ENCODE measurements around the gene EIF2B2.

The EIF2B2 gene

GRCh38 chr14:75040959-75041358 lies 38.2 kb downstream of the EIF2B2 start:
- H3K9me2 ChIP-seq (replicated peaks; ENCODE audit: low read depth, low read length) = no peaks in the 10 kb centered on the region
- H3K4me1 ChIP-seq (ENCODE audit: insufficient read depth, low read length, poor library complexity, severe bottlenecking) = peaks cover 11% of the 10 kb centered on the region
- H3K79me2 ChIP-seq (ENCODE audit: insufficient read depth, low read length) = no peaks in the 10 kb centered on the region
- no peaks in the 10 kb centered on the region for H3K36me3 ChIP-seq (ENCODE audit: insufficient read depth, low read length)
- no peaks in the 10 kb centered on the region for H3K9me3 ChIP-seq (ENCODE audit: insufficient read depth, low read depth, low read length)
- H3K4me2 ChIP-seq (ENCODE audit: low read depth, low read length, poor library complexity, severe bottlenecking) = no peak overlapping the region
- no peaks in the 10 kb centered on the region for H4K20me1 ChIP-seq (ENCODE audit: insufficient read depth, low read length, poor library complexity, severe bottlenecking)
- H3K9ac ChIP-seq (ENCODE audit: low read depth, low read length, poor library complexity, severe bottlenecking) = no peak overlapping the region
- H3F3A ChIP-seq (ENCODE audit: low read depth) = no peaks in the 10 kb centered on the region
- H3K27me3 ChIP-seq (ENCODE audit: insufficient read depth, low read length, poor library complexity, severe bottlenecking) = no peaks in the 10 kb centered on the region
- H2AFZ ChIP-seq (ENCODE audit: low read length) = no peak overlapping the region
- TF ChIP-seq EZH2phosphoT487 (IDR thresholded peaks at IDR 0.05; ENCODE audit: borderline replicate concordance) (no peak), CTCF (conservative IDR thresholded peaks at IDR 0.05; ENCODE audit: low read length) (no peak)
- no peak overlapping the region for H3K4me3 ChIP-seq (ENCODE audit: low read length, poor library complexity, severe bottlenecking)

GRCh38 chr14:75041613-75042012 lies 38.9 kb downstream of the EIF2B2 start:
- no peak for TF ChIP-seq EZH2phosphoT487 (IDR thresholded peaks at IDR 0.05; ENCODE audit: borderline replicate concordance)
- no peak for TF ChIP-seq CTCF (conservative IDR thresholded peaks at IDR 0.05; ENCODE audit: low read length)
- Histone ChIP-seq H3K36me3 (ENCODE audit: insufficient read depth, low read length) (no peaks in the 10 kb centered on the region), H3K79me2 (ENCODE audit: insufficient read depth, low read length) (no peaks in the 10 kb centered on the region), H2AFZ (ENCODE audit: low read length) (no peak overlapping the region), H3K9ac (ENCODE audit: low read depth, low read length, poor library complexity, severe bottlenecking) (no peak overlapping the region), H3K4me3 (ENCODE audit: low read length, poor library complexity, severe bottlenecking) (no peak overlapping the region), H3K9me3 (ENCODE audit: insufficient read depth, low read depth, low read length) (no peaks in the 10 kb centered on the region), H3K9me2 (replicated peaks; ENCODE audit: low read depth, low read length) (no peaks in the 10 kb centered on the region), H3K27me3 (ENCODE audit: insufficient read depth, low read length, poor library complexity, severe bottlenecking) (no peaks in the 10 kb centered on the region), H3K4me2 (ENCODE audit: low read depth, low read length, poor library complexity, severe bottlenecking) (no peak overlapping the region), H4K20me1 (ENCODE audit: insufficient read depth, low read length, poor library complexity, severe bottlenecking) (no peaks in the 10 kb centered on the region), H3K4me1 (ENCODE audit: insufficient read depth, low read length, poor library complexity, severe bottlenecking) (peaks cover 11% of the 10 kb centered on the region), H3F3A (ENCODE audit: low read depth) (no peaks in the 10 kb centered on the region)

- H3K4me2 ChIP-seq (ENCODE audit: low read depth, low read length, poor library complexity, severe bottlenecking) = no peak overlapping the region
- no peaks in the 10 kb centered on the region for H4K20me1 ChIP-seq (ENCODE audit: insufficient read depth, low read length, poor library complexity, severe bottlenecking)
- H3K79me2 ChIP-seq (ENCODE audit: insufficient read depth, low read length) = no peaks in the 10 kb centered on the region
- TF ChIP-seq EZH2phosphoT487 (IDR thresholded peaks at IDR 0.05; ENCODE audit: borderline replicate concordance) (no peak), CTCF (conservative IDR thresholded peaks at IDR 0.05; ENCODE audit: low read length) (no peak)
- H3K4me3 ChIP-seq (ENCODE audit: low read length, poor library complexity, severe bottlenecking) = no peak overlapping the region
- no peaks in the 10 kb centered on the region for H3K9me3 ChIP-seq (ENCODE audit: insufficient read depth, low read depth, low read length)
- no peaks in the 10 kb centered on the region for H3F3A ChIP-seq (ENCODE audit: low read depth)
- no peaks in the 10 kb centered on the region for H3K27me3 ChIP-seq (ENCODE audit: insufficient read depth, low read length, poor library complexity, severe bottlenecking)
- H3K36me3 ChIP-seq (ENCODE audit: insufficient read depth, low read length) = no peaks in the 10 kb centered on the region
- H3K9me2 ChIP-seq (replicated peaks; ENCODE audit: low read depth, low read length) = no peaks in the 10 kb centered on the region
- no peak overlapping the region for H2AFZ ChIP-seq (ENCODE audit: low read length)
- no peak overlapping the region for H3K9ac ChIP-seq (ENCODE audit: low read depth, low read length, poor library complexity, severe bottlenecking)
- peaks cover 11% of the 10 kb centered on the region for H3K4me1 ChIP-seq (ENCODE audit: insufficient read depth, low read length, poor library complexity, severe bottlenecking)
Measured at GRCh38 chr14:75042035-75042434, 39.3 kb downstream of the EIF2B2 start.
